ENCODE measurements around the gene CHMP1A.

- TF ChIP-seq, protein P1, sequence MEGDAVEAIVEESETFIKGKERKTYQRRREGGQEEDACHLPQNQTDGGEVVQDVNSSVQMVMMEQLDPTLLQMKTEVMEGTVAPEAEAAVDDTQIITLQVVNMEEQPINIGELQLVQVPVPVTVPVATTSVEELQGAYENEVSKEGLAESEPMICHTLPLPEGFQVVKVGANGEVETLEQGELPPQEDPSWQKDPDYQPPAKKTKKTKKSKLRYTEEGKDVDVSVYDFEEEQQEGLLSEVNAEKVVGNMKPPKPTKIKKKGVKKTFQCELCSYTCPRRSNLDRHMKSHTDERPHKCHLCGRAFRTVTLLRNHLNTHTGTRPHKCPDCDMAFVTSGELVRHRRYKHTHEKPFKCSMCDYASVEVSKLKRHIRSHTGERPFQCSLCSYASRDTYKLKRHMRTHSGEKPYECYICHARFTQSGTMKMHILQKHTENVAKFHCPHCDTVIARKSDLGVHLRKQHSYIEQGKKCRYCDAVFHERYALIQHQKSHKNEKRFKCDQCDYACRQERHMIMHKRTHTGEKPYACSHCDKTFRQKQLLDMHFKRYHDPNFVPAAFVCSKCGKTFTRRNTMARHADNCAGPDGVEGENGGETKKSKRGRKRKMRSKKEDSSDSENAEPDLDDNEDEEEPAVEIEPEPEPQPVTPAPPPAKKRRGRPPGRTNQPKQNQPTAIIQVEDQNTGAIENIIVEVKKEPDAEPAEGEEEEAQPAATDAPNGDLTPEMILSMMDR (IDR thresholded peaks at IDR 0.05) = peak; percentile 90 to 98 (median 91)
- peak; percentile 49 for TF ChIP-seq POLR2A (IDR thresholded peaks at IDR 0.05)
Observed at GRCh38 chr16:89700100-89700648, 42.7 kb upstream of the CHMP1A start.

Data from ovary (tissue), 3 donors.